H1 (cell line): Measurements from ENCODE around the gene CNRIP1. TPM values are rescaled to one million over a fixed set of nuclear protein-coding genes. Genes with fewer than 3 reads are reported as not detected.
A peak's percentile ranks its signal among the peaks of the same experiment; 100 is the strongest.

Experiments
- CTCF ChIA-PET: fragments of 300-600 bp; sonication (Branson Sonifier 250); formaldehyde crosslinking; loops from one replicate; lab custom pipeline; 2021; ENCODE audit not compliant: partially characterized antibody; lab: Charles Lee
- POLR2A ChIA-PET: fragments of 300-600 bp; sonication (Branson Sonifier 250); formaldehyde crosslinking; loops from one replicate; lab custom pipeline; 2021; ENCODE audit warnings: inconsistent platforms; ENCODE audit not compliant: partially characterized antibody; lab: Charles Lee
- DNase-seq, 2 experiments: peaks; one replicate each; pipeline versions ENCODE4 v3.0.0 to v3.0.0-alpha.2; 2010 to 2022; ENCODE audit warnings: low spot score in 2 of 2, low read depth in 1 of 2, mixed read lengths in 1 of 2
- FAIRE-seq: peaks from 2 replicates; lab custom pipeline; 2011; peaks lifted over from hg19 to GRCh38; lab: Jason Lieb, UNC
- H2AFZ ChIP-seq: 2 replicates; pipeline ENCODE4 v1.8.1; 2012; ENCODE audit warnings: low read length, inconsistent platforms
- H2AK5ac ChIP-seq: 2 replicates; pipeline ENCODE4 v1.6.1; 2013; ENCODE audit warnings: low read depth, low read length
- H2BK120ac ChIP-seq: replicated peaks from 2 replicates; pipeline ENCODE3; 2013; ENCODE audit warnings: low read depth, low read length, inconsistent platforms
- H2BK12ac ChIP-seq: 2 replicates; pipeline ENCODE4 v1.6.1; 2013; ENCODE audit warnings: low read depth, low read length
- H2BK15ac ChIP-seq: 2 replicates; pipeline ENCODE4 v1.6.1; 2013; ENCODE audit warnings: low read length
- H2BK20ac ChIP-seq: 2 replicates; pipeline ENCODE4 v1.6.1; 2013; ENCODE audit warnings: low read length
- H2BK5ac ChIP-seq: 2 replicates; pipeline ENCODE4 v1.6.1; 2013; ENCODE audit warnings: low read depth, low read length
- H3K14ac ChIP-seq: 2 replicates; pipeline ENCODE4 v1.6.1; 2013; ENCODE audit warnings: inconsistent platforms; ENCODE audit not compliant: insufficient read length
- H3K18ac ChIP-seq: 2 replicates; pipeline ENCODE4 v1.6.1; 2013; ENCODE audit warnings: low read length; ENCODE audit errors: extremely low read depth
- H3K23ac ChIP-seq: 2 replicates; pipeline ENCODE4 v1.6.1; 2013; ENCODE audit warnings: inconsistent platforms; ENCODE audit not compliant: insufficient read length
- H3K23me2 ChIP-seq: 2 replicates; pipeline ENCODE4 v1.6.1; 2013; ENCODE audit warnings: low read depth, low read length
- H3K27ac ChIP-seq: 2 replicates; pipeline ENCODE4 v1.6.1; 2011; ENCODE audit warnings: low read depth, low read length, inconsistent platforms
- H3K27me3 ChIP-seq, 4 experiments: replicated peaks in 1 of 4; 1 replicate in 1 of 4; 2 replicates in 3 of 4; pipeline versions ENCODE4 v1.6.1 to v1.8.1; 2011 to 2013; ENCODE audit warnings: low read length in 3 of 4, mild to moderate bottlenecking in 3 of 4, inconsistent platforms in 2 of 4, mixed read lengths in 2 of 4, moderate library complexity in 1 of 4; ENCODE audit not compliant: control insufficient read depth in 3 of 4, insufficient read depth in 3 of 4; ENCODE audit errors: extremely low read depth in 1 of 4
- H3K36me3 ChIP-seq, 4 experiments: 2 replicates each; pipeline versions ENCODE4 v1.6.1 to v1.8.1; 2011 to 2013; ENCODE audit warnings: mild to moderate bottlenecking in 4 of 4, low read length in 3 of 4, moderate library complexity in 2 of 4, control low read depth in 1 of 4, inconsistent platforms in 1 of 4; ENCODE audit not compliant: insufficient read depth in 4 of 4, control insufficient read depth in 2 of 4
- H3K4ac ChIP-seq: replicated peaks from 2 replicates; pipeline ENCODE3; 2013; ENCODE audit warnings: low read length, low read depth, mixed read lengths, inconsistent platforms; ENCODE audit not compliant: insufficient read length
- H3K4me1 ChIP-seq, 4 experiments: replicated peaks in 1 of 4; 1 replicate in 1 of 4; 2 replicates in 3 of 4; pipeline versions ENCODE4 v1.6.1 to v1.8.1; 2011 to 2013; ENCODE audit warnings: low read length in 3 of 4, inconsistent platforms in 2 of 4, mixed read lengths in 1 of 4; ENCODE audit not compliant: insufficient read depth in 4 of 4, control insufficient read depth in 3 of 4
- H3K4me2 ChIP-seq, 2 experiments: 2 replicates each; pipeline versions ENCODE4 v1.6.1 to v1.8.1; 2011 to 2013; ENCODE audit warnings: low read depth in 2 of 2, low read length in 2 of 2, control low read depth in 1 of 2, inconsistent platforms in 1 of 2, mild to moderate bottlenecking in 1 of 2; ENCODE audit not compliant: insufficient read depth in 1 of 2
- H3K4me3 ChIP-seq, 4 experiments: fragments of 200-600, 300-600 bp in 1 of 4; sonication (generic), shearing (Covaris generic), sonication (Bioruptor Twin) in 1 of 4; 2 replicates each; pipeline versions ENCODE4 v1.5.1 to v1.8.1; 2011 to 2016; ENCODE audit warnings: low read length in 4 of 4, low read depth in 3 of 4, control low read depth in 2 of 4, inconsistent platforms in 2 of 4, mild to moderate bottlenecking in 2 of 4, mixed read lengths in 1 of 4, moderate library complexity in 1 of 4; ENCODE audit not compliant: insufficient read depth in 2 of 4; ENCODE audit errors: extremely low read depth in 1 of 4
- H3K56ac ChIP-seq: replicated peaks from 2 replicates; pipeline ENCODE3; 2013; ENCODE audit warnings: low read depth, mild to moderate bottlenecking, mixed read lengths, low read length, inconsistent platforms; ENCODE audit not compliant: insufficient read length
- H3K79me1 ChIP-seq: 2 replicates; pipeline ENCODE4 v1.6.1; 2013; ENCODE audit warnings: low read depth, low read length, control low read depth
- H3K79me2 ChIP-seq, 2 experiments: 2 replicates each; pipeline versions ENCODE4 v1.6.1 to v1.8.1; 2012 to 2013; ENCODE audit warnings: low read length in 2 of 2, mild to moderate bottlenecking in 2 of 2, inconsistent platforms in 1 of 2; ENCODE audit not compliant: insufficient read depth in 2 of 2, control insufficient read depth in 1 of 2
- H3K9ac ChIP-seq, 4 experiments: replicated peaks in 1 of 4; 1 replicate in 1 of 4; 2 replicates in 3 of 4; pipeline versions ENCODE4 v1.6.1 to v1.8.1; 2011 to 2013; ENCODE audit warnings: low read depth in 3 of 4, low read length in 3 of 4, control low read depth in 2 of 4, mild to moderate bottlenecking in 2 of 4, moderate library complexity in 2 of 4, inconsistent platforms in 1 of 4; ENCODE audit errors: extremely low read depth in 1 of 4
- H3K9me3 ChIP-seq, 2 experiments: 2 replicates each; pipeline versions ENCODE4 v1.6.1 to v1.8.1; 2012 to 2013; ENCODE audit warnings: mild to moderate bottlenecking in 2 of 2, moderate library complexity in 2 of 2, control low read depth in 1 of 2, inconsistent platforms in 1 of 2, low read depth in 1 of 2, low read length in 1 of 2, mixed read lengths in 1 of 2; ENCODE audit not compliant: insufficient read depth in 2 of 2
- H4K20me1 ChIP-seq, 2 experiments: replicated peaks in 1 of 2; 2 replicates each; pipeline versions ENCODE3 to v1.8.1; 2011 to 2013; ENCODE audit warnings: inconsistent platforms in 2 of 2, low read length in 2 of 2, mild to moderate bottlenecking in 1 of 2; ENCODE audit not compliant: insufficient read depth in 2 of 2, control insufficient read depth in 1 of 2
- H4K5ac ChIP-seq: 2 replicates; pipeline ENCODE4 v1.6.1; 2013; ENCODE audit warnings: low read length, low read depth, mixed read lengths, inconsistent platforms; ENCODE audit not compliant: insufficient read length
- H4K8ac ChIP-seq: 2 replicates; pipeline ENCODE4 v1.8.0; 2013; ENCODE audit warnings: mild to moderate bottlenecking, moderate library complexity, low read length, inconsistent platforms; ENCODE audit not compliant: insufficient read depth; ENCODE audit errors: extremely low read depth
- H4K91ac ChIP-seq: replicated peaks from 2 replicates; pipeline ENCODE3; 2013; ENCODE audit warnings: low read length, mixed read lengths, inconsistent platforms; ENCODE audit not compliant: insufficient read length
- BRCA1 ChIP-seq: IDR thresholded peaks from 2 replicates; pipeline ENCODE4 v1.6.1; 2012; ENCODE audit warnings: low read depth, low read length, improper control_type of control experiment
- CREB1 ChIP-seq: IDR thresholded peaks from 2 replicates; pipeline ENCODE4 v1.6.1; 2012; ENCODE audit warnings: inconsistent platforms
- EP300 ChIP-seq, 2 experiments: IDR thresholded peaks; 1 replicate in 1 of 2; 2 replicates in 1 of 2; pipeline ENCODE4 v1.6.1; 2011 to 2012; ENCODE audit warnings: low read depth in 2 of 2, low read length in 2 of 2, mild to moderate bottlenecking in 2 of 2, borderline replicate concordance in 1 of 2, inconsistent platforms in 1 of 2, moderate library complexity in 1 of 2
- GABPA ChIP-seq: IDR thresholded peaks from 2 replicates; pipeline ENCODE4 v1.6.1; 2011; ENCODE audit warnings: mild to moderate bottlenecking, low read length, moderate library complexity, borderline replicate concordance; ENCODE audit not compliant: insufficient read depth
- HDAC6 ChIP-seq: IDR thresholded peaks from one replicate; pipeline ENCODE4 v1.7.1; 2012; ENCODE audit warnings: low read depth, mild to moderate bottlenecking, inconsistent platforms, low read length, moderate library complexity
- RFX5 ChIP-seq: IDR thresholded peaks from 2 replicates; pipeline ENCODE4 v1.6.1; 2011; ENCODE audit warnings: low read depth, low read length, improper control_type of control experiment, borderline replicate concordance
- SP1 ChIP-seq: IDR thresholded peaks from 2 replicates; pipeline ENCODE4 v1.6.1; 2011; ENCODE audit warnings: low read depth, low read length
- SRF ChIP-seq: IDR thresholded peaks from 2 replicates; pipeline ENCODE4 v1.6.1; 2011; ENCODE audit warnings: mild to moderate bottlenecking, low read depth, low read length, moderate library complexity
- SUZ12 ChIP-seq: fragments of 200-600 bp; sonication (generic); IDR thresholded peaks from 2 replicates; pipeline ENCODE4 v1.6.1; 2012; ENCODE audit warnings: mild to moderate bottlenecking, inconsistent platforms, low read length, moderate library complexity, mixed read lengths
- TBP ChIP-seq: IDR thresholded peaks from 2 replicates; pipeline ENCODE4 v1.6.1; 2011; ENCODE audit warnings: low read depth, low read length, improper control_type of control experiment
- WGBS, 2 experiments: shearing (Covaris generic) in 1 of 2; methylation state at CpG; one replicate each; pipeline versions ENCODE4 v1.1.6 to v1.1.7; 2013 to 2015; ENCODE audit warnings: low lambda C conversion rate in 2 of 2, mixed read lengths in 2 of 2, inconsistent platforms in 1 of 2, low coverage in 1 of 2, missing lambda C conversion rate in 1 of 2; ENCODE audit not compliant: insufficient replicate concordance in 2 of 2, insufficient coverage in 1 of 2, insufficient read length in 1 of 2; ENCODE audit errors: extremely low coverage in 1 of 2, missing lambda C conversion rate in 1 of 2; 5-methylcytosine and 5-hydroxymethylcytosine counted together
- polyA plus RNA-seq, 7 experiments: library from polyadenylated mRNA; depleted of rRNA in 3 of 7; stranded (reverse) in 5 of 7; unstranded in 2 of 7; fragments of >200 nt in 5 of 7; fragments of 200-250 nt in 2 of 7; gene quantifications; 1 replicate in 5 of 7; 2 replicates in 1 of 7; 4 replicates in 1 of 7; pipeline versions ENCODE4 v1.2.1 to v1.2.3, GENCODE V29; 2011 to 2013; ENCODE audit warnings: missing spikeins in 2 of 7, mixed read lengths in 2 of 7
- total RNA-seq: library from RNA; stranded (reverse); fragmentation: NEBNext Ultra II Directional; extraction: Animal tissue kit (Norgen Biotek cat#: 25700); gene quantifications from 2 replicates; pipeline ENCODE4 v1.2.1, GENCODE V29; 2021
- TF ChIP-seq, protein P1 (sequence below): IDR thresholded peaks from 2 replicates; pipeline ENCODE4 v1.6.1; 2012; ENCODE audit warnings: inconsistent platforms
- TF ChIP-seq, protein P2 (sequence below): IDR thresholded peaks from 2 replicates; pipeline ENCODE4 v1.6.1; 2012; ENCODE audit warnings: low read length, inconsistent platforms

Gene CNRIP1
- total and polyA plus RNA-seq, 2 of the 8 experiments (the other 6 are each of a cell fraction or from before 2014, with no cell fraction given): 4.6 to 7.0 TPM

DNA sequence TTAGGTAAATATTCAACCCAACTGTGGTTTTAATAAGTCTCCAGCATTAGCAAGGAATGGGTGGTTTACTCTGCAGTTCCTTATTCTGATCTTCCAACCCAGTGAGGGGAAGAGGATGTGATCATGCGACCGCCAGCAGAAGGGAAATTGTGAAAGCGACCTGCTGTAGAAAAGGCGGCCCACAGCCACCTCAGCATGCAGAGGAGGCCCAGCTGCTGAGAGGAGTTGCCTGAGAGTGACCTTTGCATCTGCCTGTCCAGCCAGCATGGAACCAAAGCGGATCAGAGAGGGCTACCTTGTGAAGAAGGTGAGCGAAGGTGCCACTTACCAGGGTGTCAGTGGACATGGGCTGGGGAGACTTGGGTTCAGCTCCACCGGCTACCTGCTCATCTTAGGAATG, 45.3 kb upstream of the CNRIP1 start, which contains the start of gene PLEK:
PLEK (plus strand) TSS at position 196 of the 400 bp plus-strand sequence; CDS start at position 266, 70 bp downstream.
- FAIRE-seq (no peak), DNase-seq (no peak)
- Histone ChIP-seq H4K20me1 (no peaks in the 10 kb centered on the region), H3K9me3 (no peaks in the 10 kb centered on the region), H3K27ac (no peak within 1 kb of the TSS), H3K14ac (no peak within 1 kb of the TSS), H2BK5ac (no peak within 1 kb of the TSS), H3K36me3 (no peaks in the 10 kb centered on the region), H3K56ac (no peak within 1 kb of the TSS), H3K4me3 (no peak within 1 kb of the TSS), H4K5ac (no peak within 1 kb of the TSS), H2AK5ac (no peak within 1 kb of the TSS), H3K23ac (no peak within 1 kb of the TSS), H4K91ac (no peak within 1 kb of the TSS), H2BK120ac (no peak within 1 kb of the TSS), H2BK15ac (no peak within 1 kb of the TSS), H2BK20ac (no peak within 1 kb of the TSS), H3K4me2 (no peak within 1 kb of the TSS), H2BK12ac (no peak within 1 kb of the TSS), H3K9ac (no peak within 1 kb of the TSS; a peak in 1 of 7 replicates), H3K79me1 (no peaks in the 10 kb centered on the region), H3K4me1 (no peaks in the 10 kb centered on the region), H3K79me2 (no peaks in the 10 kb centered on the region), H3K18ac (no peak within 1 kb of the TSS), H3K27me3 (peaks cover 0 to 7% (median 3%) of the 10 kb centered on the region in 4 experiments; a peak in 3 of 7 replicates), H3K4ac (no peak within 1 kb of the TSS), H4K8ac (0 out of 2 replicates have a peak within 1 kb of the TSS, but pooled peaks have one; percentile 42), H3K23me2 (no peaks in the 10 kb centered on the region), H2AFZ (peak within 1 kb of the TSS; percentile 23)
- ChIA-PET CTCF (interaction anchor here (0.6 to 0.9 kb wide), 2 partner anchors 77 to 158 kb away, joined by 3 read pairs; no protein-coding TSS in a partner anchor), POLR2A (interaction anchor here (0.6 kb wide), 1 partner anchor 72 kb away, joined by 3 read pairs; no protein-coding TSS in a partner anchor)
- 93% methylated on average over 7 of the region's 7 CpGs; no CpG with 5 or more reads in 1 of the 2 experiments for WGBS, 2 experiments
- TF ChIP-seq HDAC6: no peak
- no peak for TF ChIP-seq CREB1
- TF ChIP-seq, protein P1, sequence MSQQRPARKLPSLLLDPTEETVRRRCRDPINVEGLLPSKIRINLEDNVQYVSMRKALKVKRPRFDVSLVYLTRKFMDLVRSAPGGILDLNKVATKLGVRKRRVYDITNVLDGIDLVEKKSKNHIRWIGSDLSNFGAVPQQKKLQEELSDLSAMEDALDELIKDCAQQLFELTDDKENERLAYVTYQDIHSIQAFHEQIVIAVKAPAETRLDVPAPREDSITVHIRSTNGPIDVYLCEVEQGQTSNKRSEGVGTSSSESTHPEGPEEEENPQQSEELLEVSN: no peak
- TF ChIP-seq, protein P2, sequence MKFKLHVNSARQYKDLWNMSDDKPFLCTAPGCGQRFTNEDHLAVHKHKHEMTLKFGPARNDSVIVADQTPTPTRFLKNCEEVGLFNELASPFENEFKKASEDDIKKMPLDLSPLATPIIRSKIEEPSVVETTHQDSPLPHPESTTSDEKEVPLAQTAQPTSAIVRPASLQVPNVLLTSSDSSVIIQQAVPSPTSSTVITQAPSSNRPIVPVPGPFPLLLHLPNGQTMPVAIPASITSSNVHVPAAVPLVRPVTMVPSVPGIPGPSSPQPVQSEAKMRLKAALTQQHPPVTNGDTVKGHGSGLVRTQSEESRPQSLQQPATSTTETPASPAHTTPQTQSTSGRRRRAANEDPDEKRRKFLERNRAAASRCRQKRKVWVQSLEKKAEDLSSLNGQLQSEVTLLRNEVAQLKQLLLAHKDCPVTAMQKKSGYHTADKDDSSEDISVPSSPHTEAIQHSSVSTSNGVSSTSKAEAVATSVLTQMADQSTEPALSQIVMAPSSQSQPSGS: no peak
- TF ChIP-seq BRCA1: no peak
- no peak for TF ChIP-seq SP1
- TF ChIP-seq SRF: no peak
- TF ChIP-seq SUZ12: no peak
- no peak for TF ChIP-seq TBP
- TF ChIP-seq RFX5: no peak
- no peak for TF ChIP-seq GABPA
- TF ChIP-seq EP300 (IDR thresholded peaks at IDR 0.05; ENCODE audit: borderline replicate concordance in 1 of 2, low read depth in 2 of 2, low read length in 2 of 2): no peak
